NB4 (cell line): ENCODE measurements around the gene ADAMTS13.
A peak's percentile ranks its signal among the peaks of the same experiment; 100 is the strongest.

Experiments used
- DNase-seq: peaks from one replicate; pipeline ENCODE4 v3.0.0; 2010; ENCODE audit warnings: low read depth
- H3K4me3 ChIP-seq: one replicate; pipeline ENCODE4 v1.5.1; 2011; ENCODE audit warnings: mild to moderate bottlenecking, low read depth, low read length, moderate library complexity
- CTCF ChIP-seq: IDR thresholded peaks from one replicate; pipeline ENCODE4 v1.5.1; 2012; ENCODE audit warnings: low read depth, low read length
- MAX ChIP-seq: IDR thresholded peaks from 2 replicates; pipeline ENCODE4 v1.6.1; 2011; ENCODE audit warnings: low read depth, low read length
- MYC ChIP-seq: IDR thresholded peaks from 2 replicates; pipeline ENCODE4 v1.6.1; 2011; ENCODE audit warnings: low read depth, low read length
- POLR2A ChIP-seq: IDR thresholded peaks from 2 replicates; pipeline ENCODE4 v1.6.1; 2011; ENCODE audit warnings: mild to moderate bottlenecking; ENCODE audit not compliant: insufficient read length; ENCODE audit errors: extremely low read depth

The ADAMTS13 gene

GRCh38 chr9:133459476-133460404, 37.6 kb downstream of the ADAMTS13 start, which contains the start of gene CACFD1:
CACFD1 (plus strand) TSS chr9:133459978; CDS start chr9:133460067, 89 bp downstream.
- TF ChIP-seq POLR2A (peak; percentile 38), MAX (no peak)
- DNase-seq = peak; percentile 93
- peak within 1 kb of the TSS; percentile 47 for H3K4me3 ChIP-seq

- no peak for DNase-seq
Measured at GRCh38 chr9:133460405-133461175, 38.4 kb downstream of the ADAMTS13 start.

GRCh38 chr9:133461975-133462374, 39.8 kb downstream of the ADAMTS13 start:
- H3K4me3 ChIP-seq = no peak overlapping the region
- TF ChIP-seq POLR2A (no peak), CTCF (no peak), MAX (no peak), MYC (no peak)
- DNase-seq = no peak

More at GRCh38 chr9:133460405-133461175, 38.4 kb downstream of the ADAMTS13 start:
- TF ChIP-seq MAX (no peak), POLR2A (no peak), CTCF (no peak), MYC (no peak)
- H3K4me3 ChIP-seq = no peak overlapping the region

- DNase-seq = no peak
- H3K4me3 ChIP-seq = no peak overlapping the region
- TF ChIP-seq CTCF (no peak), MAX (no peak), MYC (no peak), POLR2A (no peak)
Measured at GRCh38 chr9:133463234-133463863, 41.2 kb downstream of the ADAMTS13 start.

DNA sequence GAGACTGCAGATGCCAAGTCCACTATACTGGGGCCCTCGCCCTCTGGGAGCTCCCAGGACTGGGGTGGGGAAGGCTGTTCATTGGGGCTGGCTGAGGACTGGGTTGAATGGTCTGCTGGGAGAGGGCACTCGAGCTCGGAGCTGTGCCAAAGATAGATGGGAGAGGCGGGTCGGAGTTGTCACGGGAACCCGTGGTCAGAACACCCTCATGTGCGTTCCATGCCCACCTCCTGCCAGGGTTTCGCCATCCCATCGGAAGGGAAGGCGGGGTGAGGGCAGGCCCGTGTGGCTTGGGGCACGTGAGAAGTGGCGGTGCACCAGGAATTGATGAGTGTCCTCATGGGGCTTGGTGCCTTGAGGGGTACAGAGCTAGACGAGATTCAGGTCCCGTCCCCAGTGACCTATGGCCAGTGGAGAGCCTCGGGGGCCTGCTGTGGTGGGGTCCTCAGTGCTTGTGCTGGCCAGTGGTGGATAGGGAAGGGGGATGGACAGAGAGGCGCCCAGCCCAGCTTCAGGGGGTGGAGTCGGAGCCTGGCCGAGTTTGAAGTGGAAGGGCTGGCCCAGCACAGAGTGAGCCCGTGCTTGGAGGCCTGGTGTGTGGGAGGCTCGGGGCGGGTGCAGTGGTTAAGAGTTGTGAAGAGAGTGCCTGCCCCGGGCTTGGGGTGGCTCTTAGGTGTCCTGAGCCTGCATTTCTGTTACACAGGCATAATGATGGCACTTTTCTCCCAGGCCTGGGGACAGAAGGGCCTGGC, 41.9 kb downstream of the ADAMTS13 start:
- TF ChIP-seq MYC = 0 out of 2 replicates have a peak, but pooled peaks have one; percentile 14
- TF ChIP-seq CTCF = no peak
- DNase-seq = peak; percentile 77
- H3K4me3 ChIP-seq = no peak overlapping the region
